Fibroblast of pulmonary artery (primary cell): ENCODE measurements around the gene HERC5.

ENCODE experiments used
- DNase-seq: peaks from one replicate; pipeline ENCODE4 v3.0.0-alpha.2; 2010; ENCODE audit warnings: low read depth
- H3K4me3 ChIP-seq: replicated peaks from 2 replicates; pipeline ENCODE4 v1.5.1; 2011; ENCODE audit warnings: low read depth, mild to moderate bottlenecking, control low read depth, low read length, moderate library complexity
- CTCF ChIP-seq: IDR thresholded peaks from 2 replicates; pipeline ENCODE4 v1.5.1; 2011; ENCODE audit warnings: mild to moderate bottlenecking, control low read depth, low read length, inconsistent platforms; ENCODE audit errors: missing control alignments

The HERC5 gene

GRCh38 chr4:88439161-88439760 lies 17.7 kb upstream of the HERC5 start:
- DNase-seq: no peak
- TF ChIP-seq CTCF: no peak
- no peak overlapping the region for H3K4me3 ChIP-seq

GRCh38 chr4:88440146-88440545 lies 16.8 kb upstream of the HERC5 start:
- DNase-seq: no peak
- H3K4me3 ChIP-seq: no peak overlapping the region
- no peak for TF ChIP-seq CTCF

GRCh38 chr4:88441696-88442095 lies 15.2 kb upstream of the HERC5 start:
- no peak for TF ChIP-seq CTCF
- H3K4me3 ChIP-seq: no peak overlapping the region
- no peak for DNase-seq

- DNase-seq: no peak
- no peak overlapping the region for H3K4me3 ChIP-seq
- TF ChIP-seq CTCF: no peak
Measured at GRCh38 chr4:88442689-88443191, 14.2 kb upstream of the HERC5 start.

- no peak for TF ChIP-seq CTCF
- H3K4me3 ChIP-seq: no peak overlapping the region
- no peak for DNase-seq
Measured at GRCh38 chr4:88443486-88443885, 13.4 kb upstream of the HERC5 start.

- no peak for TF ChIP-seq CTCF
- DNase-seq: no peak
- no peak overlapping the region for H3K4me3 ChIP-seq
Measured at GRCh38 chr4:88445252-88445651, 11.7 kb upstream of the HERC5 start.

GRCh38 chr4:88446124-88446523 lies 10.8 kb upstream of the HERC5 start:
- TF ChIP-seq CTCF: no peak

More at GRCh38 chr4:88446124-88446523, 10.8 kb upstream of the HERC5 start:
- no peak overlapping the region for H3K4me3 ChIP-seq
- peak; percentile 26 for DNase-seq
